GM12878 (cell line): Measurements from ENCODE around the gene LHFPL2. TPM values are rescaled to one million over a fixed set of nuclear protein-coding genes. Genes with fewer than 3 reads are reported as not detected.

Experiments used
- ATAC-seq: fragments of 200-7000 bp; cut with Tn5 transposase; 3 replicates; pipeline ENCODE4 v1.9.1; 2020; ENCODE audit warnings: mild to moderate bottlenecking, moderate library complexity
- BruUV-seq: library from RNA; stranded (reverse); fragments of 400-500 nt; replicated peaks from 2 replicates; lab custom pipeline; 2021; lab: Mats Ljungman, UMichigan
- CTCF ChIA-PET: fragments of 300-600 bp; sonication (Branson Sonifier 250); formaldehyde crosslinking; extraction: SDS; loops from one replicate; lab custom pipeline; 2021; ENCODE audit warnings: inconsistent platforms; lab: Yijun Ruan, JAX
- POLR2A ChIA-PET: fragments of 350-600 bp; formaldehyde crosslinking; extraction: SDS; loops from one replicate; lab custom pipeline; 2021; ENCODE audit warnings: inconsistent platforms; lab: Charles Lee
- RAD21 ChIA-PET: fragments of 300-600 bp; sonication (Branson Sonifier 250); formaldehyde crosslinking; loops from one replicate; lab custom pipeline; 2023; ENCODE audit warnings: antibody characterized with exemption; ENCODE audit not compliant: unreplicated experiment; lab: Charles Lee
- SMC1A ChIA-PET: fragments of 300-600 bp; sonication (Branson Sonifier 250); formaldehyde crosslinking; loops from one replicate; lab custom pipeline; 2023; ENCODE audit not compliant: unreplicated experiment, uncharacterized antibody; lab: Charles Lee
- DNase-seq: peaks from one replicate; pipeline ENCODE4 v3.0.0-alpha.2; 2011; ENCODE audit warnings: low read depth, low spot score
- FAIRE-seq: peaks from 3 replicates; lab custom pipeline; 2011; peaks lifted over from hg19 to GRCh38; lab: Jason Lieb, UNC
- H2AFZ ChIP-seq: 2 replicates; pipeline ENCODE4 v1.6.0; 2011; ENCODE audit warnings: low read depth, low read length, control low read depth; ENCODE audit not compliant: control insufficient read depth
- H3K27ac ChIP-seq: 2 replicates; pipeline ENCODE4 v1.5.1; 2011; ENCODE audit warnings: control low read depth; ENCODE audit not compliant: control insufficient read depth, insufficient read depth
- H3K27me3 ChIP-seq, 2 experiments: replicated peaks in 1 of 2; 2 replicates each; pipeline versions ENCODE4 v1.6.0 to v1.6.1; 2011; ENCODE audit warnings: low read length in 1 of 2; ENCODE audit not compliant: control insufficient read depth in 2 of 2, insufficient read depth in 2 of 2
- H3K36me3 ChIP-seq, 2 experiments: 2 replicates each; pipeline ENCODE4 v1.5.1; 2011; ENCODE audit warnings: low read length in 1 of 2; ENCODE audit not compliant: control insufficient read depth in 2 of 2, insufficient read depth in 2 of 2
- H3K4me1 ChIP-seq: 2 replicates; pipeline ENCODE4 v1.6.1; 2011; ENCODE audit warnings: mild to moderate bottlenecking, low read length, moderate library complexity, mixed read lengths; ENCODE audit not compliant: control insufficient read depth, insufficient read depth
- H3K4me2 ChIP-seq: 2 replicates; pipeline ENCODE4 v1.6.0; 2011; ENCODE audit warnings: control low read depth; ENCODE audit not compliant: control insufficient read depth, insufficient read depth
- H3K4me3 ChIP-seq: fragments of 200-600 bp; sonication (generic); 2 replicates; pipeline ENCODE4 v1.5.1; 2016
- H3K79me2 ChIP-seq: 2 replicates; pipeline ENCODE4 v1.6.0; 2011; ENCODE audit warnings: low read length; ENCODE audit not compliant: control insufficient read depth, insufficient read depth
- H3K9ac ChIP-seq: 2 replicates; pipeline ENCODE4 v1.8.0; 2011; ENCODE audit warnings: low read length, control low read depth, mixed read lengths; ENCODE audit not compliant: control insufficient read depth, insufficient read depth
- H3K9me3 ChIP-seq: replicated peaks from 3 replicates; pipeline ENCODE4 v1.5.1; 2011; ENCODE audit warnings: mild to moderate bottlenecking, low read length; ENCODE audit not compliant: control insufficient read depth, insufficient read depth
- H4K20me1 ChIP-seq: 2 replicates; pipeline ENCODE4 v1.6.0; 2011; ENCODE audit not compliant: control insufficient read depth, insufficient read depth
- ASH2L ChIP-seq: fragments of 300-600, 200-600 bp; sonication (generic); IDR thresholded peaks from 2 replicates; pipeline ENCODE4 v1.6.1; 2017; ENCODE audit warnings: low read depth, mild to moderate bottlenecking, borderline replicate concordance
- CBX3 ChIP-seq: fragments of 200-600 bp; sonication (generic); IDR thresholded peaks from 2 replicates; pipeline ENCODE4 v1.6.1; 2016; ENCODE audit warnings: low read depth, borderline replicate concordance
- CHD2 ChIP-seq: IDR thresholded peaks from 2 replicates; pipeline ENCODE4 v1.6.1; 2011; ENCODE audit warnings: low read depth, low read length, improper control_type of control experiment, borderline replicate concordance
- E2F8 ChIP-seq: fragments of 450-650 bp; IDR thresholded peaks from 2 replicates; pipeline ENCODE4 v1.6.1; 2018; ENCODE audit warnings: mild to moderate bottlenecking, low read depth, moderate library complexity; ENCODE audit not compliant: partially characterized antibody
- EGR1 ChIP-seq, 2 experiments: IDR thresholded peaks; 1 replicate in 1 of 2; 2 replicates in 1 of 2; pipeline ENCODE4 v1.6.1; 2011 to 2012; ENCODE audit warnings: low read depth in 2 of 2, low read length in 2 of 2, borderline replicate concordance in 1 of 2, mild to moderate bottlenecking in 1 of 2, moderate library complexity in 1 of 2
- HCFC1 ChIP-seq: fragments of 150-350 bp; IDR thresholded peaks from 2 replicates; pipeline ENCODE4 v1.6.1; 2014; ENCODE audit warnings: low read length
- HDAC6 ChIP-seq: fragments of 200-600 bp; sonication (generic); IDR thresholded peaks from one replicate; pipeline ENCODE4 v1.8.0; 2017; ENCODE audit warnings: antibody characterized with exemption; ENCODE audit not compliant: unreplicated experiment
- MAX ChIP-seq: IDR thresholded peaks from 2 replicates; pipeline ENCODE4 v1.6.1; 2012; ENCODE audit warnings: low read depth, low read length, improper control_type of control experiment
- MTA2 ChIP-seq: fragments of 450-650 bp; IDR thresholded peaks from 2 replicates; pipeline ENCODE4 v1.6.1; 2016; ENCODE audit warnings: low read depth, mild to moderate bottlenecking, moderate library complexity
- MYC ChIP-seq: IDR thresholded peaks from 2 replicates; pipeline ENCODE4 v1.6.1; 2011; ENCODE audit warnings: mild to moderate bottlenecking, low read length, moderate library complexity, inconsistent platforms; ENCODE audit not compliant: insufficient read depth, insufficient replicate concordance, insufficient read length, severe bottlenecking
- POLR2AphosphoS5 ChIP-seq: IDR thresholded peaks from 2 replicates; pipeline ENCODE4 v1.6.1; 2011; ENCODE audit warnings: mild to moderate bottlenecking, low read length, inconsistent platforms
- RAD21 ChIP-seq: IDR thresholded peaks from 2 replicates; pipeline ENCODE4 v1.6.1; 2011; ENCODE audit warnings: mild to moderate bottlenecking, low read depth, low read length, moderate library complexity; ENCODE audit not compliant: insufficient read depth
- SMAD5 ChIP-seq: IDR thresholded peaks from 2 replicates; pipeline ENCODE4 v1.6.1; 2016; ENCODE audit warnings: antibody characterized with exemption, low read depth
- SMC3 ChIP-seq: IDR thresholded peaks from 2 replicates; pipeline ENCODE4 v1.6.1; 2011; ENCODE audit warnings: low read length, improper control_type of control experiment, borderline replicate concordance
- SUZ12 ChIP-seq: fragments of 200-600 bp; sonication (generic); IDR thresholded peaks from one replicate; pipeline ENCODE4 v1.6.1; 2018; ENCODE audit warnings: antibody characterized with exemption, mild to moderate bottlenecking; ENCODE audit not compliant: unreplicated experiment
- TCF7 ChIP-seq: IDR thresholded peaks from 2 replicates; pipeline ENCODE4 v1.6.1; 2014; ENCODE audit warnings: antibody characterized with exemption, borderline replicate concordance
- ZBTB33 ChIP-seq: fragments of 450-650 bp; IDR thresholded peaks from 2 replicates; pipeline ENCODE4 v1.6.1; 2017; ENCODE audit warnings: mild to moderate bottlenecking
- ZZZ3 ChIP-seq: IDR thresholded peaks from 2 replicates; pipeline ENCODE4 v1.6.1; 2011; ENCODE audit warnings: low read depth; ENCODE audit not compliant: control insufficient read depth, insufficient read length
- WGBS: methylation state at CpG from one replicate; pipeline ENCODE4 v1.1.6; 2016; ENCODE audit warnings: low lambda C conversion rate; ENCODE audit not compliant: insufficient replicate concordance, insufficient coverage; ENCODE audit errors: missing lambda C conversion rate; 5-methylcytosine and 5-hydroxymethylcytosine counted together
- in situ Hi-C: fragments of 300-500 bp; cut with MboI; formaldehyde crosslinking; loops from 9 replicates; pipeline ENCODE4 v1.14.3; 2018; ENCODE audit warnings: mixed read lengths
- intact Hi-C: fragments of 100-400 bp; cut with micrococcal nuclease; formaldehyde crosslinking; loops from one replicate; pipeline ENCODE4 v1.14.2; 2022; ENCODE audit not compliant: unreplicated experiment
- polyA plus RNA-seq, 11 experiments: library from polyadenylated mRNA; depleted of rRNA in 4 of 11; unstranded in 6 of 11; stranded (reverse) in 5 of 11; fragments of >200 nt; fragmentation: Nextera tagmentation in 4 of 11; fragmentation: Illumina TruSeq in 1 of 11; extraction: Ambion mirVana in 4 of 11; extraction: Trizol in 1 of 11; gene quantifications; 1 replicate in 1 of 11; 2 replicates in 10 of 11; pipeline versions ENCODE4 v1.2.1 to v1.2.3, GENCODE V29; 2011 to 2016; ENCODE audit warnings: inconsistent platforms in 2 of 11, missing spikeins in 2 of 11, low read depth in 1 of 11
- total RNA-seq, 4 experiments: library from RNA; depleted of rRNA in 3 of 4; stranded (reverse); fragments of >200 nt in 3 of 4; fragmentation: Illumina TruSeq in 1 of 4; extraction: Trizol in 1 of 4; gene quantifications; 2 replicates each; pipeline versions ENCODE4 v1.2.1 to v1.2.3, GENCODE V29; 2013 to 2021

LHFPL2 gene
- total and polyA plus RNA-seq, 10 of the 15 experiments (the other 5 are each of a cell fraction or from before 2014, with no cell fraction given) = 4.1 to 21.8 (median 12.5) TPM

GRCh38 chr5:78519198-78519941 is 129.2 kb downstream of the LHFPL2 start:
- CTCF ChIA-PET = interaction anchor here (0.6 to 1.4 kb wide), 5 partner anchors 12 to 447 kb away, joined by 3 to 4 read pairs (median 3); no protein-coding TSS in a partner anchor
- Histone ChIP-seq H3K36me3 (peaks cover 0 to 2% of the 10 kb centered on the region in 2 experiments; a peak in 1 of 4 replicates), H3K27me3 (no peaks in the 10 kb centered on the region), H3K79me2 (no peaks in the 10 kb centered on the region), H4K20me1 (no peaks in the 10 kb centered on the region), H3K4me2 (no peak overlapping the region), H3K9ac (no peak overlapping the region), H3K4me1 (peaks cover 3% of the 10 kb centered on the region; the same call in 1 of the 2 replicates), H3K27ac (no peak overlapping the region), H2AFZ (no peak overlapping the region), H3K9me3 (no peaks in the 10 kb centered on the region), H3K4me3 (no peak overlapping the region)
- BruUV-seq = no TSS peak
- SMC1A ChIA-PET = interaction anchor here (0.6 to 3.2 kb wide), 6 partner anchors 17 to 370 kb away, joined by 3 to 9 read pairs (median 3); no protein-coding TSS in a partner anchor
- no peak for DNase-seq
- POLR2A ChIA-PET = no interaction called here
- RAD21 ChIA-PET = interaction anchor here (0.6 to 1.8 kb wide), 2 partner anchors 25 to 36 kb away, joined by 3 to 5 read pairs; no protein-coding TSS in a partner anchor
- 98% methylated on average over 9 of the region's 9 CpGs for WGBS
- no peak for FAIRE-seq
- ATAC-seq = peak; percentile 97
- intact Hi-C loops (no loop called here), in situ Hi-C loops (no loop called here)
- TF ChIP-seq EGR1 (IDR thresholded peaks at IDR 0.05; ENCODE audit: borderline replicate concordance in 1 of 2, low read depth in 2 of 2, low read length in 2 of 2) (no peak), MTA2 (peak; percentile 56), MAX (no peak), SMC3 (no peak), ZZZ3 (no peak), SUZ12 (no peak), TCF7 (peak; percentile 91), POLR2AphosphoS5 (no peak), SMAD5 (no peak), CHD2 (no peak), MYC (no peak), ASH2L (no peak), HCFC1 (no peak), RAD21 (no peak), ZBTB33 (no peak), E2F8 (no peak), CBX3 (no peak), HDAC6 (no peak)
